Neural cell (in vitro differentiated cells): ENCODE results near the gene RBM17.

Experiments
- CTCF ChIP-seq: fragments of 450-650 bp; IDR thresholded peaks from 2 replicates; pipeline ENCODE4 v1.5.1; 2014; ENCODE audit warnings: antibody characterized with exemption, mild to moderate bottlenecking, moderate library complexity; ENCODE audit not compliant: poor library complexity, severe bottlenecking
- EZH2 ChIP-seq: fragments of 200-600, 300-800 bp; shearing (Covaris generic), sonication (generic); IDR thresholded peaks from 2 replicates; pipeline ENCODE4 v1.6.1; 2014; ENCODE audit warnings: antibody characterized with exemption, low read length, borderline replicate concordance, mild to moderate bottlenecking; ENCODE audit not compliant: insufficient read depth, poor library complexity, severe bottlenecking
- POLR2AphosphoS5 ChIP-seq: IDR thresholded peaks from 2 replicates; pipeline ENCODE4 v1.6.1; 2012

- TF ChIP-seq CTCF (no peak), EZH2 (no peak), POLR2AphosphoS5 (no peak)
Measured at GRCh38 chr10:6058682-6059475, 30.0 kb upstream of the RBM17 start.
